GM18858 (cell line): ENCODE measurements around the gene ADAMTSL5.

Source experiments
- ATAC-seq: cut with Tn5 transposase; IDR thresholded peaks from one replicate; pipeline ENCODE4 v1.9.1; 2021; ENCODE audit not compliant: unreplicated experiment

The ADAMTSL5 gene

GRCh38 chr19:1467490-1468273 lies 45.1 kb downstream of the ADAMTSL5 start:
- no peak for ATAC-seq

- ATAC-seq: no peak
These were observed 45.7 kb downstream of the ADAMTSL5 start for GRCh38 chr19:1467215-1467489.

GRCh38 chr19:1466461-1467214 lies 46.2 kb downstream of the ADAMTSL5 start:
- ATAC-seq: no peak

- no peak for ATAC-seq
These were observed 46.8 kb downstream of the ADAMTSL5 start for GRCh38 chr19:1466018-1466460.

- ATAC-seq: no peak
These were observed 47.4 kb downstream of the ADAMTSL5 start for GRCh38 chr19:1465191-1466016.

GRCh38 chr19:1461862-1462261 lies 51.0 kb downstream of the ADAMTSL5 start:
- no peak for ATAC-seq

GRCh38 chr19:1460033-1460995 lies 52.5 kb downstream of the ADAMTSL5 start:
- no peak for ATAC-seq

GRCh38 chr19:1459479-1459878 lies 53.3 kb downstream of the ADAMTSL5 start:
- ATAC-seq: no peak

- no peak for ATAC-seq
These were observed 54.9 kb downstream of the ADAMTSL5 start for GRCh38 chr19:1457892-1458291.

GRCh38 chr19:1457031-1457739 lies 55.6 kb downstream of the ADAMTSL5 start:
- ATAC-seq: no peak

- ATAC-seq: no peak
These were observed 56.5 kb downstream of the ADAMTSL5 start for GRCh38 chr19:1456121-1456900.

GRCh38 chr19:1455336-1456120 lies 57.3 kb downstream of the ADAMTSL5 start:
- no peak for ATAC-seq
